NCI-H774 (cell line): ENCODE data around the gene RSPH1.
A peak's percentile ranks its signal among the peaks of the same experiment; 100 is the strongest.

Experiments
- DNase-seq: peaks from one replicate; lab custom pipeline; 2025; lab: John Stamatoyannopoulos, UW

RSPH1 gene

DNA sequence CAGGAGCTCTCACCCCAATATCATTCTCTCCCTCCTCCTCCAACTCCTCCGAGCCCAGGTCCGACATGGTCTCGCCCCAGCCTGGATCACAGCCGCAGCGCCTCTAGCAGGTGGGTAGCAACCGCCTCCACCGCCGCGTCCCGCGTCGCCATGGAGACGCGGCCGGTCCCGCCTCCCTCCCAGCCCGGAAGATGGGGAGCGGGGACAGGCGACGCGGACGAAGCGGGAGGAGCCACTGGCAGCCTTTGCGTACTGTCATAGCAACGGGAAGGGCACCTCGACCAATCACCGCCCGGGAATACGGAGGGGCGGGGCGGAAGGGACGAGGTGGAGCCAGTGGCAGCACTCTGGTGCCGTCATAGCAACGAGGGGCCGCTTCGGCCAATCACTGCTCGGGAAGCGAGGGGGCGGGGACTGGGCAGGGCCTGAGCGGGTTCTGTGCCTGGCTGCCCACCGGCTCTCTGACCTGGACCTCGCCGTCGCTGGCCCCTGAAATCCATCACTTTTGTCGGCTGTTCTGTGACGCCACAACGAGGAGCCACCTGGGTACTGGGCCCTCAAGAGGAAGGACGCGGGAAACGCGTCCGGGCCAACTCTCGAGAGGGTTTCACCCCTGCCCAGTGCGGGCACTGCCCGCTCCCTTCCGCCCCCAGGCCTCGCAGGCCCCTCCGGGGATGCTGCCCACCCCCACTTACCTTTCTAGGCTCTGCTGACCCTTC lies at the start of gene RSPH1:
Gene RSPH1 (minus strand): TSS at position 105 of the 719 bp plus-strand sequence. CDS start 38 bp downstream, at position 67.
- DNase-seq: peak; percentile 93

DNA sequence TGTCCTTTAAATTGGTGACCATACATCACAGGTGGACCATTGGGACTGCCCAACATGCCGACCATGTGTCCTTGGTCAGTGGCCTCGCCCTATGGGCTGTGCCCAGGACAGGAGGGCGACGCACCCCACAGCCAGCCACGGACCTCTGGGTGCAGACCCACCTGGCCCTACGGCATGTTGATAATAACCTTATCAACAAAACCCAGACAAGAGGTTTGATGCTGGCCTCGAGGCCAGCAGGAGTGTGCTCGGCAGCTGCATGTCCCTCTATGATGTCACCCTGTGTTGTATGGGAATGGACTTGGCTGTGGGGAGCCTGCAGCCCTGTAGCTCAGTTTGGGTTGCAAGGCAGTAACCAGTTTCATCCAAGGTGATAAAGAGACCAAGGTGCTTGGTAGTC lies 49.7 kb upstream of the RSPH1 start:
- no peak for DNase-seq

GRCh38 chr21:42545317-42545716 lies 49.3 kb upstream of the RSPH1 start:
- DNase-seq: no peak

GRCh38 chr21:42544544-42544943 lies 48.5 kb upstream of the RSPH1 start:
- no peak for DNase-seq

DNA sequence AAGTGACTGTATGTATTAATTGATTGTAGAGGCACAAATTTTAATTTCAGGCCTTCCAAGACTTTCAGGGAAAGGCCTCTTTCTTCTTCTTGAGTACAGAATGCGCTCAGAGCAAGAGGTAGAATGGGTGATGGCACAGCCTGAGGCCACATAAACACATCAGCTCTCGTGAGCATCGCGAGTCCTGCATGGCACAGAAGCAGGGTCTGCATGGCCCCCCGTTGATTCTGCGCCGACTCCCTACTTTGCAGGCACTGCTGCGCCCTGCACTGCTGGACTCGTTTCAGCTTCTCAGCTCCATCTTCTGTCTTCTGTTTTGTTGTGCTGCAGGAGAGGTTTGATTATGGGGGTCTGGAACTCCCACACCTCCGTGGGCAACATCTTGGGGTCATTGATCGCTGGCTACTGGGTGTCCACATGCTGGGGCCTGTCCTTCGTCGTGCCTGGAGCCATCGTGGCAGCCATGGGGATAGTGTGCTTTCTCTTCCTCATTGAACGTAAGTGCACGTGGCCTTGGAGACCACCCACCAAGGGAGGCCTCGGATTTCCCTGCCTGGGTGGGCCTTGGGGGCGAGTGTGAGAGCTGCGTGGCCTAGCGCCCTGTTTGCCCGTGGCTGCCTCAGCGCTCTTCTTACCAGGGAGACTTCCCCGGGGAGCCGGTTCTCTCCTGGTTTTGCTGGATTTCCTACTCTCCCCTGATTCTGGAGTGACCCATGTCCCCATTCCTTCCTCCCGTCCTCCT lies 47.3 kb upstream of the RSPH1 start:
- no peak for DNase-seq

- DNase-seq: no peak
Observed at GRCh38 chr21:42542596-42542995, 46.6 kb upstream of the RSPH1 start.

GRCh38 chr21:42542196-42542595 lies 46.2 kb upstream of the RSPH1 start:
- no peak for DNase-seq

DNA sequence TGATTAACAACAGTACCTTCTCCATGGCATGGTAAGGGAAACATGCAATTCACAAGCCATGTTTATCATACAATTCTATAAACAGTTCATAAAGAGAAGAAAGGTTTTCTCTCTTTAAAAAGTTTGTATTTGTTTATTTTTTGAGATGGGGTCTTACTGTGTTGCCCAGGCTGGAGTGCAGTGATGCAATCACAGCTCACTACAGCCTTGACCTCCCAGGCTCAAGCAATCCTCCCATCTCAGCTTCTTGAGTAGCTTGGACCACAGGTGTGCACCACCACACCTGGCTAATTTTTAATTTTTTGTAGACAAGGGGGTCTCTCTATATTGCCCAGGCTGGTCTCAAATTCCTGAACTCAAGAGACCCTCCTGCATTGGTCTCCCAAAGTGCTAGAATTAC lies 45.6 kb upstream of the RSPH1 start:
- DNase-seq: no peak

DNA sequence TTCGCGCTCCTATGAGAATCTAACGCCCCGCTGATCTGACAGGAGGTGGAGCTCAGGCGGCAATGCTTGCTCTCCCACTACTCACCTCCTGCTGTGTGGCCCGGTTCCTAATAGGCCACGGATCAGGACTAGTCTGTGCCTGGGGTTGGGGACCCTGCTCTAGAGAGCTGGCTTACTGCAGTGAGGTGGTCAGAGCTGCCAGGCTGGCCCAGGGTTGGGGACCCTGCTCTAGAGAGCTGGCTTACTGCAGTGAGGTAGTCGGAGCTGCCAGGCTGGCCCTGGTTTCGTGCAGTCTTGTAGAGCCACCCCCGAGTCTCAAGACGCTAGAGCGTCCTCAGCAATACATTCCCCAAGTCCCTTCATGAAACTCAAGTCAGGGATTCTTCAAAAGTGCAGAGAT lies 45.1 kb upstream of the RSPH1 start:
- DNase-seq: no peak

DNA sequence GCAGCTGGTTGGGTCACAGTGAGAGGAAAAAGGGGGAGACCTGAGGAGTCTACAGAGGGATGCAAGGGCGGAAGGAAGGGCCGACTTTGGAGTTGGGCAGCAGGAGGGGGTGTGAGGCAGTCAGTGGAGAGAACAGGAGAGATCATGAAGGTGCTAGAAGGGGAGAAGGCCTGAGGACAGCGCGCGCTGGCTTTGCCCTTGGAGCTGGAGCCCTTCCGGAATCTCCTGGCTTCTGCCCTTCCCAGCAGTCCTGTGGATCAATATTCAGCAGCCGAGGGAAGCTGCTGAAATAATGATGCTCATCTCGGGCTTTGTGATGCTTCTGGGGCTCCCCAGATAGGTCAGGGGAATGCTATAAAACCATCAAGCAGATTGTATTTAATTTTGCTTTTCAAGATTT lies 44.4 kb upstream of the RSPH1 start:
- no peak for DNase-seq

DNA sequence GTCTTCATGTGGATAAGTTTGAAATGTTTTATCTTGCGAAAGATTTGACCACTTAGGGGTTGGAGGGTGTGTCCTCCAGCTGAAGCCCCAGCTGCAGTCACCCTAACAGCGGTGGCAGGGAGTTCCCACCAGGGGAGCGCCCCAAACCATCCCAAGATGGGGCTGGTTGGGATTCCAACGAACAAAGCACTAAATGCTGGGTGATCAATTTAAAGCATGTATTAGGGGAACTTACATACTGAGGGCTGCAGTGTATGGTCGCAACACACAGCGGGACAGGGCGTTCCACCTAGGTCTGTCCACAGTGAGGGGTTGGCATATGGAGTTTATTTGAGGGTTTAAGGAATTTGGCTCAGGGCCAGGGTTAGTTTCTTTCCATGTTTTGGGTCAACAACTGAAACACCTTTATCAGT lies 43.9 kb upstream of the RSPH1 start:
- DNase-seq: no peak

DNA sequence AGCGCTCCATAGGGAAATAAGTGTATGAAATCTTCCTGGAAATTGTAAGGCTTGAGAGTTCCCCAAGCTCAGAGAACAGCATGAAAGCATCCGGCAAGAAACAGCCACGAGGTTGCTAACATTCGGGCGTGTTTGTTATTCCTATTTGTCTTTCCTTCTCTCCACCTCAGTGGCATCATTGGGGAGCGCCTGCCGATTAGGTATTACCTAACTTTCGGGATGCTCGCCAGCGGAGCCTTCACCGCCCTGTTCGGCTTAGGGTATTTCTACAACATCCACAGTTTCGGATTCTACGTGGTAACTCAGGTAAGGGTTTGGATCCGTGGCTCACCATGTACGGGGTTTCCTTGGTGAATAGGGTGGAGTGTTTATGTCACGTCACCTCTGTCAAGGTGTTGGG lies 43.3 kb upstream of the RSPH1 start:
- DNase-seq: no peak

GRCh38 chr21:42538479-42539275 lies 42.7 kb upstream of the RSPH1 start:
- DNase-seq: peak; percentile 58

DNA sequence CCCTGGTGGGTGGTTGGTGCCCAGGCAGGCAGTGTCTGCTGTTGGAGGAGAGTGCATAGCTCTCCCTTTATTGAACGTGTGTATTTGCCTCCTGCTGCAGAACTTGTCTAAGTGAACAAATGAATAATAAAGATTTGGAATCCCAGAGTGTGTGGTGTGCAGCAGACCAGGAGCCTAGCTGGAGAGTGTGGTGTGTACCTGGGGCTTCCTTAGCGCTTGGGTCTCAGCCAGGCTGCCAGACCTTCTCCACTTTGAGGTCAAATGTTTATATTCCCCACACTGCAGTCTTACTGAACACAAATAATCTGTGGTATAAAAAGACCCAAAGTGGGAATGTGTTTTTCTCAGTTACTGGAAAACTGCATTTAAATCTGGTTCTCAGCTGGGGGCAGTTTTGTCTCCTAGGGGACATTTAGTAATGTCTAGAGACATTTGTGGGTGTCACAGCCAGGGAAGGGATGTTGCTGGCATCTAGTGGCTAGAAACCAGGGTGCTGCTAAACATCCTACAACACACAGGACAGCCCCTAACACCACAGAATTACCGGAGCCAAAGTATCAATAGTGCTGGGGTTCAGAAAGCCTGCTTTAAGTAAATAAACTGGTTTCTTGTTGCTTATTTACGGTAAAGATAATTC lies 41.2 kb upstream of the RSPH1 start:
- no peak for DNase-seq

- DNase-seq: no peak
Observed at GRCh38 chr21:42536601-42537000, 40.6 kb upstream of the RSPH1 start.

DNA sequence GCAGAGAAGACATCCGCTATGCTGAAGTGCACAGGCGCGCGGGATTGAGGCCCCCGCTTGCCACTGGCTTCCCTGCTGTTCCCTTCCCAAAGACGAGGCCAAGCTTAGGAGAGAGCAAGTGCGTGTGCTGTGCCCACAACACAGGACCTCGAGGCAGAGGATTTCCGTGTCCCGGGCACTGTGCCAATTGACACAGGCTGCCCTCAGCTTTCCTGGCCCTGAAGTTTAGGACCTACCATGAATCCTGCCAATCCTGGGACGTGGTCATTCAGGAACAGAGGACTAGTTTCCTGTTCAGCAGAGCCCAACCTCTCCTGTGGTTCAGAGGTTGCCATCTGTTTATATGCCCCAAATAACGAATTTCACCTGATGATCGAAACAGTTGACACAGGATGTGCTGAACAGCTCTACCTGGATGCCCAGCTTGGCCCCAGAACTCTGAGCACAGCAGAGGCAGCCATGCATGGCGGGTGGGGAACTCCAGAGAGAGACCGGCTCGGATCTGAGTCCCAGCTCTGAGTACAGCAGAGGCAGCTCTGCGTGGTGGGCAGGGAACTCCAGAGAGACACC lies 39.7 kb upstream of the RSPH1 start:
- no peak for DNase-seq

DNA sequence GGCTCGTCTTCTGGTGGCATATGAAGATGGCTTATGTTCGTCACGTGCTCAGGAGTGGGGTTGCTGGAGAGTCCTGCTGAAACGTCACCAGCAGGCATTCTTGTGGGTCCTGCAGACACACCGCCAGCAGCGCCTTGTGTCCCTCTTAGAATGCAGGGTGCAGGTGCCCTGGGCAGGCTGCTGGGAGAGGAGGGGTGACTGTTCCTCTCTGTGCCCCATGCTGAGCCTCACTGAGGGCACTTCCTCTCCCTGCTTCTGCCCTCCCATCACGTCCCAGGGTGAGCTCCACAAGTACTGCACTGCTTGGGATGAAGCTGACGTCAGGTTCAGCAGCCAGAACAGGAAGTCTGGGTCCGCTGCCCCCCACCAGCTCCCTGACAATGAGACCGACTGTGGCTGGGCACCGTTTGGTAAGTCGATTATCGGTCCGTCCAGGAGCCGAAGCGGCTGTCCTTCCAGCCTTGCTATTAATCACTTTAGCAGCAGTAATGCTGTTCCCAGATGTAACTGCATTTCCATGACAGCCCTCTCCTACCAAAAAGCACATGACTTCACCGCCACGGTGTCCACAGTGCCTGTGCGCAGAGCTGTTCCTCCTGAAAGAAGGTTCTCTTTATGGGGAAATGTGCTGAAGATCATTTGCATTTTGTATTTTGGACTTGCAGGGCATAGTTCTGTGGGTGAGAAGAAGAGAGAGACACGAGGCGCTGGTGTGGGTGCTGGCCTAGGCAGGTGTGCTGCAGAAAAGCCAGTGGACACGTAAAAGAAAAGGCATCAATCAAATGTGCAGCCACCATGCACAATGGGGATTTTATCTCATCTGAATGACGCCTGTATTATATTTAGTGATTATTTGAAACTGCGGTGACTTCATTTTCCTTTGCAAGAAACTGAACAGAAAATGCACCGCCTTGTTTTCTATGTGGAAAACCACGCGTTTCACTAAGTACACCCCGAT lies 38.7 kb upstream of the RSPH1 start:
- no peak for DNase-seq

GRCh38 chr21:42533963-42534355 lies 37.9 kb upstream of the RSPH1 start:
- no peak for DNase-seq

- no peak for DNase-seq
Observed at GRCh38 chr21:42533306-42533962, 37.4 kb upstream of the RSPH1 start.

DNA sequence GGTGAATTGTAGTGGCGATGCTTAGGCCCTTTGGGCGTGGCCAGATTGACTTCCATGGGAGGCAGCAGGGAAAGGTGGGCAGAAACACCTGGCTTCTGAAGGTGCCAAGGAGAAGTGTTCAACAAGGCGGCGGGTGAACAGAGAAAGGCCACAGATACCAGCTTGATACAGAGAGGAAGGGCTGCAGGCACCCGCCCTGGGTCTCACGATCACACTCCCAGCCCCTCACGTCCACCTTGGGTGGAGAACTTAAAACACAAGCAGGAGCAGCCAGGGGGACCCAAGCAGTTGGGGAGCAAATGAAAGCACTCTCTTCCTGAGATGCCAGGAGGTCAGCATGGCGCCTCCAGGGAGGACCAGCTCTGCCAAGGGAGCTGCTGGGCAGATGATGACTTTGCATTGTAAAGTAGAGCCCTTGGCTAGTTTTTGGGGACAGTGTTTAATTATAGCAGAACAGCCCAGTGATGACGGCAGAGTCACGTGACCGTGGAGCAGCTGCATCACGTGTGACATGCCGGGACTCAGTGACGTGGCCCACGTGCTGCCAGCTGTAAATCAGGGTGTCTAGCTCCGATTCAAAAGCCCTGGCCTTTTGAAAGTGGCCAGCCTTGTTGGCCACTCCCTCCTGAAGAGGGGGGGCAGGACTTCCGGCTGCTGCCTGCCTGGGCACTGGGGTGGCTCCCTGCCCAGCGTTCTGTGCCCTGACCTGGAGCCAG lies 36.6 kb upstream of the RSPH1 start:
- peak; percentile 47 for DNase-seq
